ENCODE measurements around the gene ZNF566. TPM values are rescaled to one million over a fixed set of nuclear protein-coding genes. Genes with fewer than 3 reads are reported as not detected.

ZNF566 gene
- 4.8 and 9.9 TPM in 2 replicates for total RNA-seq

GRCh38 chr19:36489118-36489919, at the start of gene ZNF566:
ZNF566 (minus strand) TSS chr19:36489561; CDS start chr19:36476557, 13,004 bp downstream.
- no peak for TF ChIP-seq CTCF (IDR thresholded peaks at IDR 0.05; ENCODE audit: insufficient read depth, low read length, poor library complexity, severe bottlenecking)
- Histone ChIP-seq H3K36me3 (ENCODE audit: control insufficient read depth, insufficient read depth, low read length) (no peaks in the 10 kb centered on the region), H3K4me3 (ENCODE audit: low read depth, low read length) (peak within 1 kb of the TSS; percentile 72), H3K27me3 (ENCODE audit: control insufficient read depth, insufficient read depth, low read length) (no peaks in the 10 kb centered on the region)
- DNase-seq (ENCODE audit: low read depth), result peak; percentile 96

- no peak for TF ChIP-seq CTCF (IDR thresholded peaks at IDR 0.05; ENCODE audit: insufficient read depth, low read length, poor library complexity, severe bottlenecking)
- Histone ChIP-seq H3K4me3 (ENCODE audit: low read depth, low read length) (peak overlapping the region; percentile 84), H3K27me3 (ENCODE audit: control insufficient read depth, insufficient read depth, low read length) (no peaks in the 10 kb centered on the region), H3K36me3 (ENCODE audit: control insufficient read depth, insufficient read depth, low read length) (no peaks in the 10 kb centered on the region)
- DNase-seq (ENCODE audit: low read depth), result no peak
These were observed 39.7 kb upstream of the ZNF566 start for GRCh38 chr19:36528921-36529518.

GRCh38 chr19:36528194-36528920, 39.0 kb upstream of the ZNF566 start, which contains the start of gene ZNF260:
ZNF260 (minus strand) TSS chr19:36528271; CDS start chr19:36515238, 13,033 bp downstream.
- TF ChIP-seq CTCF (IDR thresholded peaks at IDR 0.05; ENCODE audit: insufficient read depth, low read length, poor library complexity, severe bottlenecking), result no peak
- DNase-seq (ENCODE audit: low read depth), result peak; percentile 82

GRCh38 chr19:36527873-36528193, 38.5 kb upstream of the ZNF566 start:
- no peak for TF ChIP-seq CTCF (IDR thresholded peaks at IDR 0.05; ENCODE audit: insufficient read depth, low read length, poor library complexity, severe bottlenecking)
- no peak for DNase-seq (ENCODE audit: low read depth)
- H3K27me3 ChIP-seq (ENCODE audit: control insufficient read depth, insufficient read depth, low read length), result no peaks in the 10 kb centered on the region
- no peaks in the 10 kb centered on the region for H3K36me3 ChIP-seq (ENCODE audit: control insufficient read depth, insufficient read depth, low read length)
- peak overlapping the region; percentile 84 for H3K4me3 ChIP-seq (ENCODE audit: low read depth, low read length)

More at GRCh38 chr19:36528194-36528920, 39.0 kb upstream of the ZNF566 start, which contains the start of gene ZNF260:
- peak within 1 kb of the TSS; percentile 84 for H3K4me3 ChIP-seq (ENCODE audit: low read depth, low read length)
- no peaks in the 10 kb centered on the region for H3K36me3 ChIP-seq (ENCODE audit: control insufficient read depth, insufficient read depth, low read length)
- H3K27me3 ChIP-seq (ENCODE audit: control insufficient read depth, insufficient read depth, low read length), result no peaks in the 10 kb centered on the region

- DNase-seq (ENCODE audit: low read depth), result no peak
- H3K4me3 ChIP-seq (ENCODE audit: low read depth, low read length), result peak overlapping the region; percentile 84
- no peak for TF ChIP-seq CTCF (IDR thresholded peaks at IDR 0.05; ENCODE audit: insufficient read depth, low read length, poor library complexity, severe bottlenecking)
- no peaks in the 10 kb centered on the region for H3K27me3 ChIP-seq (ENCODE audit: control insufficient read depth, insufficient read depth, low read length)
- no peaks in the 10 kb centered on the region for H3K36me3 ChIP-seq (ENCODE audit: control insufficient read depth, insufficient read depth, low read length)
These were observed 38.0 kb upstream of the ZNF566 start for GRCh38 chr19:36527341-36527740.

Measured in kidney epithelial cell (primary cell).